HG02763 (cell line): ENCODE results near the gene ATP5F1D.

Experiments
- ATAC-seq: cut with Tn5 transposase; IDR thresholded peaks from one replicate; pipeline ENCODE4 v1.9.1; 2021; ENCODE audit warnings: mild to moderate bottlenecking, moderate library complexity; ENCODE audit not compliant: unreplicated experiment

ATP5F1D gene

DNA sequence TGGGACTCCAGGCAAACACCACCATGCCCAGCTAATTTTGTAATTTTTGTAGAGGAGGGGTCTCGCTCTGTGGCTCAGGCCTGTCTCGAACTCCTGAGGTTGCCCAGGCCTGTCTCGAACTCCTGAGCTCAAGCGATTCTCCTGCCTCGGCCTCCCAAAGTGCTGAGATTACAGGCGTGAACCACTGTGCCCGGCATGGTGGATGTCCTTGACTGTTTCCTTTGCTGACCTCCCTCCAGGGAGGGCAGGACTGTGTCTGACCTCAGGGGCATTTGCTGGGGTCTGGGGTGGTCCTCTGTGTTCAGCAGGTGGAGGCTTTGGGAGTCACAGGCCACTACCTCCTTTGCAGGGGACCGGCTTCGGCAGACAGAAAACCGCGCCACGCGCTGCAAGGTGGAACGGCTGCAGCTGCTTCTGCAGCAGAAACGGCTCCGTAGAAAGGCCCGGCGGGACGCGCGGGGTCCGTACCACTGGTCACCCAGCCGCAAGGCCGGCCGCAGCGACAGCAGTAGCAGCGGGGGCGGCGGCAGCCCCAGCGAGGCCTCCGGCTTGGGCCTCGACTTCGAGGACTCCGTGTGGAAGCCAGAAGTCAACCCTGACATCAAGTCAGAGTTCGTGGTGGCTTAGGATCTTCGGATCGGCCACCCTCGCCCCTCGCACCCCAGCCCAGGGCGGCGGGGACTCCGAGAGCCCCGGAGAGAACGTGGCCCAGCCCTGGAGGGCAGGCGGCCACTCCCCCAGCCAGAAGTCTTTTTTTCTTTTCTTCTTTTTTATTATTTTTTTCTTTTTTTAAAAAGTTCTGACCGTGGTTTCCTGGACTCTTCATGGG is 15.3 kb downstream of the ATP5F1D start:
- no peak for ATAC-seq

DNA sequence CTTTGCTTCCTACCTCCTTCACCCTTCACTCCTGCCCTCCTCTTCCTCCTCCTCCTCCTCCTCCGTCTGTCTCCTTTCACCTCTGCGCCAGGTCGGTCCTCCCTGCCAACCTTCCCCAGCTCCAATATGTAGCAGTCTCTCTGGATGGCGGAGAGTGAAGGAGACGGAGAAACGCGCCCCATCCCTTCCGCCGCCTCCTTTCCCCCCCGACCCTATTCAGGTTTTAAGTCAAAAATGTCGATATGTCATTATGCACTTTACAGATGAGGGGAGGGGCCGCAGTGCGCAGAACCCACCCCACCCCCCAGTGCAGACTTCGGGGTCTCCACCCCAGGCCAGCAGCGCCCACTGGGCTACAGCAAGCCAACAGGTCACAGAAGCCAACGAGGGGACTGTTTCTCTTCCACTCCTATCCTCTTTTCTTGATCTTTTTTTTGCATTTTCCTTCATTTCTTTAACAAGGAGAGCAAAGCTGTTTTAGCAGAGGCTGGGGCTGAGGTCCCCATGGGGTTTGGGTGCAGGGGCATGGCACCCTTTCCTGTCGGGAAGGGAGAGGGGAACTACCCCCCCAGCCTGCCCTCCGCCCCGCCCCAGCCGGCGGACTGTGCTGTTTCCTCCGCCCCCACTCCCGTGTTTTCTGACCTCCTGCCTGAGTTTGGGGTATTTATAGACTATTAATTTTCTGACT is 16.1 kb downstream of the ATP5F1D start:
- no peak for ATAC-seq

DNA sequence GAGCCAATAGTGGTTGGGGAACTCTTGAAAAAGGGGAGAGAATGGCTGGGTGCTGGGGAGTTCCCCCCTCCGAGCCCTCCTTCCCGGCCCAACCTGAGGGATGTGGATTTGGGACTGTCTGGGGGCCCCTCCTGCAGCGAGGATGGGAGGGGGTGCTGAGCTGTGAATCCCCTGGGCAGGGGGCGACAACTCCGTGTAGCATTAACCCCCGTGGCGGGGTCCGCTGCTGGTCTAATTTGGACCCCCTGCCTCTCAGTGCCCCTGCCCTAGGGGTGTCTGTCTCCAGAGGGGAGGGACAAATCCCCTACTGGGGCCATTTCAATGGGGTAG is 16.6 kb downstream of the ATP5F1D start:
- no peak for ATAC-seq

DNA sequence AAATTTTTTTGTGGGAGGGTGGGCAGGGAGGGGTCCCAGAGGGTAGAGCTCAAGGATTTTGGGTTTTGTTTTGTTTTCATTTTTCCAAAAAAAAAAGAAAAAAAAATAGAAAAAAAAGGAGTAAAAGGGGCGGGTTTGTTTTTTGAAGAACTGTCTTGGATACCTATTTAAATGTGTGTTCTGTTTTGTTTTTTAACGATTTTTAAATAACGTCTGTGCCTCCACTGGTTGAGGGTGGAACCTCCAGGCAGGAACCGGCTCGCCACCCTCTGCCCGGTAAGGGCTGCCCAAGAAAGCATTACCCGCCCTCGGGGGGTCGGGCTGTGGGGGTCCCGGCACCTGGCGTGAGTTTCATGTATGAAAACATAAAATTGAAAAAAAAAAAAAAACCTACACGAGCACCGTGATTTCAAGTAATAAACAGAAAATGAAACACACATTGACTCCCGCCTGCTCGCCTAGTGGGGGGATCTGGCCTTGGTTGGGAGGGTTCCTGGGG is 17.2 kb downstream of the ATP5F1D start:
- ATAC-seq = no peak

DNA sequence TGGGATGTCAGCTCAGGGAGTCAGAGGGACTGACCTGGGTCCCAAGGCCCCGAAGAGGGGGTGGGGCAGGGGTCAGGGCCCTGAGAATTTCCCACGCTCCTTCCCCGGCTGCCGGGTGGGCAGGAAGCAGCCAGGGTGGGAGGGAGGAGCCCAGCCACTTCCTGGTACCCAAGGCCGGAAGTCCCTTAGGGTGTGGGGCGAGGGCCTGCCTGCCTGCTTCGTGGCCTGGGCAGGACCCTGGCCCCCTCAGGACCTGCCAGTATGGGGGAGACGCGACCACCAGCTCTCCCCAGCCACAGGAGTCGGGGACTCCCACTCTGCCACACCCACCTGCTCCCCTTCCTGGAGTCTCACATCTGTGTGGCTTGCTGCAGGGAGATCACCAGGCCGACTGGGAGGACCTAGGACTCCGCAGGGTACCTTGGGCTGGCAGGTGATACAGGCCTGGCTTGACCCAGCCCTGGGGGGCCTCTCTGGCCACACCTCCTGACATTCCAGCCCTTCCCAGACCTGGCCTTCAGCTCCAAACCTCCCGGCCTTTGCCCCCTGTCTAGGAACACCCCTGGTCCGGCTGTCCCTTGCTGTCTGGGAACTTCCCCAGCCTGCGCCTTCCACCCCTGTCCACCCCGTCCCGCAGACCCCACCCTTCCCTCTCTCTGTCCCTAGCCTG is 17.8 kb downstream of the ATP5F1D start:
- ATAC-seq = peak; percentile 28

DNA sequence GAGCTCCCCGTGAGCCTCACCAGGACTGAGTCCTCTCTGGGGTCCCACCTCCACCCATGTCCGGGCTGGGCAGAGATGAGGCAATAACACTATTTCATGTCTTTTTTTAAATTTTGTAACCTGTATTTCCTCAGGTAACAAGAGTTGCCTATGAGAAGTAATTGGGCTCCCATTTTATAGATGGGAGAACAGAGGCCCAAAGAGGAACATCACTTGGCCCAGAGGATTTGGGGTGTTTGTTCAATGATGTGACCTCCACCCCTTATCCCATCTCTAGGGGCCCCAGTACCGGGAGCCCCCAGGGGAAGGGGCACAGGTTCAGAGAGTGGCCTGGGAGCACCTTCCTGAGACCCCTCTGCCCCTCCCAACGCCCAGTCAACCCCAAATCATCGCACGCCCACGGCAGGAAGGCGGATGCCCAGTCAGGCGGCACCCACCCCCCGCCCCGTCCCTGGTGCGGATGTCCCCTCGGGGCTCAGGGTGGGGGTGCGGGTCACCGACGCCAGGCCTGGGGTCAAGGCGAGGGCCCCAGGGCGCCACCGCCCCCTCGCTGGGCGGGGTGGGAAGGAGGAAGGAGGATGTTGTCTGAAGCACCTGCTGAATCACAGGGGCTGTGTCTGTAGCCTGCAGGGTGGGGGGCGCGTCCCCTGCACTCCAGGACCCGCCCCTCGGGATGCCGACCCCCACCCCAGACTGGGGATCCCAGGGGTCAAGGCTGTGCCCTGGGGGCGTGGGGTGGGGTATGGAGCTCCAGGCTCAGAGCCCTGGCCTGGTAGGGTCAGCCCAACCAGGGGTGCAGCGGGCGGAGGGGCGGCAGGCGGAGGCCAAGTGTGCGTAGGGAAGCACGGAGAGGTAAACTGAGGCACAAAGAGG is 18.6 kb downstream of the ATP5F1D start:
- ATAC-seq = peak; percentile 5

DNA sequence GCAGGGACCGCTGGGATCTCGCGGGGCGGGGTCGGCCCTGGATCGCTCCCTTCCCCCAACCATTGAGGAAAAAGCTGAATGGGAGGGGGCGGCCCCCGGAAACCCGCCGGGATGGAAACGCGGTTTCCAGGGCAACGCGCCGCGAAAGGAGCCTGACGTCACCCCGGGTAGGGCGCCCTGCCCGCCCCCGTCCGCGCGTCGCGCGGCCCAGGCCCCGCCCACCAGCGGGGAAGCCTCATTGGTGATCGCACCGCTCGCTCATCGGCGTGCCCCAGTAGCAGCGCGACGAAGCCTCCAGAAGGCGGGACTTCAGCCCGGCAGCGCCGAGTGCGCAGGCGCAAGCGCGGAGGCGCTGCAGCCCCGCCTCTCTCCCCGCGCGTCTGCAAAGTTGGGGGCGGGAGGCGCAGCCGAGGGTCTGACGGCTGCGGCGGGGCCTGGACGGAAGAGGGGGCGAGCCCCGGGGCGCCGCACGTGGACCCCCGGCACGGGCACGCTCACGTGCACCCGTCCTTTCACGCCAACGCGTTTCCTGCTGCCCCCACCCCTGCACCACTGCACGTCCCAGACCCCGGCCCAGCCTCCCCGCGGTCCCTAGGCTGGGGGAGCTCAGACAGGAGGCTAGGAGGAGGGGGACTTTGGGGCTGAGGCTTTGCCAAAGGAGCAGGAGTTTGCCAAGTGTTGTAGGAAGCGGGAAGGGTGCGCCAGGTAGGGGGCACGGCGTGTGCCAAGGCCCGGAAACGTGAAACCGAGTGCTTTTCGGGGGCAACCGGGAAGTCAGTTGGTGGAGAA is 19.4 kb downstream of the ATP5F1D start:
- peak; percentile 72 for ATAC-seq

DNA sequence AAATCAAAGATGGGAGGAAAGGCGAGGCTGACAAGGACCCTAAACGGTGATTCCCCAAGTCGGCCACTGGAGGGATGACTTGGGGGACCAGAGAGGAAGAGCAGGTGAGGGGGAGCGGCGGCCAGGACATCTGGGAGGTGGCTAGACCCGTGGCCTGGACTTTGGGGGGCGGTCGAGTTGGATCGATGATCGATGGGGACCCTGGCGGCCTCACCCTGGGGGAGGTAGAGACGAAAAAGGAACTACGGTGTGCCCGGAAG is 19.9 kb downstream of the ATP5F1D start:
- no peak for ATAC-seq

DNA sequence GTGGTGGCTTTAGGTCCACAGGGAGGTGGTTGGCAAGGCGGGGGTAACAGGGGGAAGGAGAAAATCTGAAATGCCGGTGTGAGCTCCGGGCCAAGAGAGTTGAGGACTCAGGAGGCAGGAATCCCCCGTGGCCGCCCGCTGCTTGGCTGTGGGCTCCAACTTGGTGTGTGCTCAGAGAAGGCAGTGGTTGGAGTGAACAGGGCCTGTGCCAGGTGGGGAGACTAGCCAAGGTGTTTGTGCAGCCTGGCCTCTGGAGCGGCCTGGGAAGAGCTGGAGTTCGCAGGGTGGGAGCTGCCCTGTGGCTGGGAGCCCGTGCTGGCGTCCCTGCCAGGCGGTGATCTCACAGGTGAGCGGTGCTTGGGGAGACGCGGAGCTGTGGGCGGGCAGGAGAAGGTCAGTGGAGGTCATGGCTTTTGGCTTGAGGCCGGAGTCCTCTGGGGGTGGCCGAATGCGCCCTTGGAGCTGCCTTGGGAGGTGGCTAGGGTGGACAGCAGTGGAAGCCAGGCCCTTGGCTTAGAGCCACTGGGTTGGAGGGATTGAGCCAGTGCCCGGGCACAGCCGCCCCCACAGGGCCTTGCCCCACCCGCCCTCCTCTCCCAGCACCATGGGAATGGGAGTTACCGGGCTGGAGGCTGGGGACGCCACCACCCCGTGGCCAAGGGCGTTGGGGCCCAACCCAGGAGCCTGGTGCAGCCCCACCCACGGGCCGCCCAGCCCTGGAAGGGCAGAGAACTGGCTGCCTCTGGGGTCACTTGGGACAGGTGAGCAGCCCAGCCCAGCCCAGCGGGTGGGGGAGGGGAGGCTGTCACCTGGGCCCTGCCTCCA is 20.5 kb downstream of the ATP5F1D start:
- no peak for ATAC-seq

DNA sequence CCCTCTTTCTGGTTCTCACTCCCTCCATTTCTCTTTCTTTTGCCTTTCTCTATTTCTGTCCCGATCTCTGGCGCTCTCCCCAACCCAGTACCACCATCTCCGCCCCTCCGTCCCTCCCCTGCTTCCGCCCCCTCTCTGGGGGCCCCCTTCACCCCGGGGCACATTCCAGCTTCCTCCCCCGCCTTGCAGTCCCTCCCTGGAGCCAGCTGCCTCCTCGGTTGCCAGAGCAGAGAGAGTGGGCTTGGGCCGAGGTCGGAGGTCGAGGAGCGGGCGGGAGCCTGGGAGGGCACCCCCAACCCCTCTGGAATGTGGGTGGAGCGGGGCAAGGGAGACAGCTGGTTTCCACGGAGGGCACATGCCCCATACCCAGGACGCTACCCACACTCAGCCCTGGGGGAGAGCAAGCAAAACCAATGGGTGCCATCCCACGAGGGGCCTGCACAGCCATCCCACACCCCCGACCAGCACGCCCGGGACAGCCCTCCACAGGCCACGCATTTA is 21.1 kb downstream of the ATP5F1D start:
- no peak for ATAC-seq

DNA sequence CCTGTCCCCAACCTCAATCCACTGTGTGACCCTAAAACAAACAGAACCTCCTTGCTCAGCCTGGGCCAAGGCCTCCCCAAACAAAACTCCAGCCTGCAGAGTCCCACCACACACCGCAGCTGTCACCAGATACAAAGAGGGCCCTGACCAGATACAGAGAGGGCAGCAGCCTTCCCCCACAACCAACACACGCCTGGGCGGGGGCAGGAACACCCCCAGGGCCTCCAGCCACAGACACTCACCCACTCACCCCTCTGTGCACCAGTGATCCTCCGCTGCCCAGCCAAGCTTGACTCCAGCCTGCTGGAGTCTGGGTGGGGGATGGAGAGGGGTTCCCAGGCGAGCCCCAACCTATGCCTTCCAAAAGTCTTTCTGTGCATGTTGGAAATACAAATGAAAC is 21.6 kb downstream of the ATP5F1D start:
- no peak for ATAC-seq

DNA sequence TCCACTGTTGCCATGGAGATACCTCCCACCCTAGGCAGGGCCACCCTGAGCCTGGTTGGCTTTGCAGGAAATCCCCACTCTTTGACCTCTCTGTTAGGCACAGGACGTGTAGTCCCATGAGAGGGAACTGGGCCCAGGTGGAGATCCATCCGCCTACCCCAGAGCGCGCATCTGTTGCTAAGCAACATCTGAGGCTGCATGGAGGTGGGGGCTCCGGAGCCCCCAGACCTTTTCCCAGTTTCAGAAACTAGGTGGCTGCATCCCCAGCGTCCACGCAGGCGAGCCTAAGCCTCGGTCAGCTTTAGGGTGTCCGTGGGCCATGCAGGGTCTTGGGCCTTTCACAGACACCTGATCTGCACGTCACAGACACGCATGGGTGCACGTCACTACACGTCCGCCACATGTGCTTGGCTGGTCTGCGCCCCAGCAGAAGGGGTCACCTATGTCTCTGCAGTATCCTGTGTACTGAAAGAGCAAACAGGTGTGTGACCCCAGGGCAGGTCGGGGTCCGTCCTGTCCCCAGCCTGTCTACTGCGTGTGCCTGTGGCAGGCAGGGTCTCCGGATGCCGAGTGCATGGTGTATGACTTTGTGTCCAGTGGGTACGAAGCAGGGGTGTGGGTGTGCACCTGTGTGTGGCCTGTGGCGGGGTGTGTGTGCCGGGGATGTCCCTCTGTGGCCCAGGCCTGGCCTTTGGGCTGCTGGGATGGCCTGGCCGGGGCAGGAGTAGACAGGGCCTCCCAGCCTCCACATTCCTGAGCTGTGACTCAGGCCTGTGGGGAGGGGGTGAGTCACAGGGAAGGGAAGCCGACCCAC is 23.5 kb downstream of the ATP5F1D start:
- ATAC-seq = no peak

DNA sequence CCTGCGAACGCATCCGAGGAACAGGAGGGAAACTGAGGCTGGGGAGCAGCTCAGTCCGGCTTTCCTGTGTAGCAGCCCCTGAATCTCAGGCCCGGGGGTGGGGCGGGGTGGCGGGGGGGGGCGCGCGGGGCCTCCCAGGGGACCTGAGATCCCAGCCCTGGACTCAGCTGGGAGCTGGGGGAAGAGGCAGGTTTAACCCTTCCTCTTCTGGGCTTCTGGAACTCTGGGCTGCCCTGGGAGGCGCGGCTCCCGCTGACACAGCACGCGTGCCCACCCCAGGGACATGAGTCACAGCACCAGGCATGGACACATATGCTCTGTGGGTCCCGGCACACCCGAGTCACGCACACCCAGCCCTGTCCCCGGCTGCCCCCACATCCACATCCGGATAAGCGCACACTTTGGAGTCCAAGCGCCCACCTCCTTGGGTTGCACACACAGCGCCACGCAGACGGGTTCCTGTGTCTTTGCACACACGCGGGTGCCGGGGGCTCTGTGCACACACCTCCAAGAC is 24.1 kb downstream of the ATP5F1D start:
- no peak for ATAC-seq

DNA sequence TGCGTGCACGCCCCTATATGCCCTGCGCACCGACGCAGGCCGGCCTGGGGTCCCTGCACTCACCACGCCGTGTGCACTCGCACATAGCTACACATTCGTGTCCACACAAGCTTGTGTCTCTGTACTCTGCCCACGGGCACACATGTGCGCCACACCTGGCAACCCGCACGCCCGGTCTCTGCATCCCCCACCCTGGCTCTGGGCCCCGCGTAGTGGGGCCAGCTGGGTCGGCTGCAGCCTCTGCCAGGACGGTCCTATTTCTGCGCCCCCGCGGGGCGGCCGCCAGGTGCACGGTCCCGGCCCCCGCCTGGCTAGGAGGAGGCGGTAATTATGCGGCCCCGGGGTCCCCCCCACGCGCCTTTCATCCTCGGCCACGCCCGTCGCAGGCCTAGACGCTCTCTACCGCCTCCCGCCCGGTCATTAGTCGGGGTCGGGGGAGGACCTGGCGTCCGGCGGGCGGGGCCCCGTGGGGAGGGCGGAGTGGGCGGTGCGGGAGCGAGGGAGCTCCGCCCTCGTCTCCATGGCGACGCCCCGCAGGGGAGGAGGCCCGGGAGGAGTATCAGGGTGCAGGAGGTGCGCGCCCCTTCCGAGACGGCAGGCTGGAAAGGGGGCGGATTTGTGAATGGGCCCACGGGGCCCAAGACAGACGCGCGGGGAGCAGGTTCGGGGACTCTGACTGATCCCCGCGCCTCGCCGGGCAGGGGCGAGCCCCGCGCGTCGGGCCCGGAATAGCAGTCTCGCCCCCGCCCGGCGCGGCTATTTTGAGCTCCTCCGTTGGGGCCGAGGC is 24.8 kb downstream of the ATP5F1D start:
- ATAC-seq = peak; percentile 30

DNA sequence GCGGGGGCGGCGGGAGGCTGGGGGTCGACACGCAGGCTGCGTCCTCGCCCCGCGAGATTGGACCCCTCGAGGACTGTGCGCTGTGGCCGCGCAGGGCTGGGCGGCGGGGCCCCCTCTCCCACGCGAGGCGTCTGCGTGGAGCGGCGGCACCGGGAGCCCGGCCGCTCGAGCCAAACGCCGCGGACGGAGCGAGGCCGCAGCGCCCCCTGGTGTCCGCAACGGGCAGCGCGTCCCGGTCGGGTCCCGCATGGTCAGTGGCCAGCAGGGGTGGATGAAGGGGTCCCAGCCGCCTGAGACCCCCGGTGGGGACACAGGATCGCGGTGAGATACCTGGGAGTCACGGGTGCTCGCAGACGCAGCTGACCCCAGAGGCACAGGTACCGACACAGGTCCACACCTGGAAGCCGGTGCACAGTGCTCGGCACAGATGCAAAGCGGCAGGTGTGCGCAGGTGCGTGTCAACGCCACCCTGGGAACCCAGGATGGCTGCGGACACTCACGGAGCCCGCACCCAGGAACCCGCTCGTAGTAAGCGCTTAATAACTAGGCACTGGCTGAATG is 25.4 kb downstream of the ATP5F1D start:
- peak; percentile 17 for ATAC-seq

DNA sequence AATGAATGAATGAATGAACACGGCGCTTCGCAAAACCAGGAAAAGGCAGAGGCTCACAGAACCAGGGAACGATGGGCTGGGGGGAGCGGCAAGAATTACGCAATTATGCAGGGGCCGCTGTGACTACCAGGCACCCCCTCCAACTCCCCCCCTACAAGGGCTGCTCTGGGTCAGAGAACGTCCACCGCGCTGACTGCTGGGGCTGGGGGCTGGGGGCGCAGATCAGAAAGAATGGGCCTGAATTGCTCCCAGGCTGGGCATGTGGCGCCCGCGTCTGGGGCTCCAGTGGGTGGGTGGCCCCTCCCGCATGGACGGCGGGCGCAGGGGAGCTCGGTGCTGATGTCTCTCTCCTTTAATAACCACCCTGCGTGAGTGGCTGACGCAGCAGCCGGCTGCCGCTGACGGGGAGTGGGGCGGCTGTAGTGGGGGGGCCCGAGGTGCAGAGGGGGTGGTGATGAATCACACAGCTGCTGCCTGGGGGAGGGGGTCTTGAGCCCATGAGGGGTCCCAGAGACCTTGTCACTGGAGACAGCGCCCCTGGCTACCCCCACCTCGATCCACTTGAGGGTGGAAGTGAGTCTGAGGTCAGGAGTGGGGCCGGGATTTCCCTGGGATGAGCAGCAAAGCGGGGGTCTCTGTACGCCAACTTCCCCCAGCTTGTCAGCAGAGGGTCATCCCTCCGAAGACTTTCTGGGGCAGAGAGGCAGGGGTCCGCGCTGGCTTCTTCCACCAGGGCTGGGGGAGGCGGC is 26.1 kb downstream of the ATP5F1D start:
- ATAC-seq = no peak
